GM21515 (cell line): ENCODE results near the gene GJB2.
A peak's percentile ranks its signal among the peaks of the same experiment; 100 is the strongest.
"Not testable (repeated sequence)": the region's sequence is repeated elsewhere in the genome, so short reads cannot be mapped to it uniquely, and the experiment has no call there.

ENCODE experiments used
- ATAC-seq: cut with Tn5 transposase; IDR thresholded peaks from one replicate; pipeline ENCODE4 v1.9.1; 2021; ENCODE audit not compliant: unreplicated experiment

Gene GJB2

DNA sequence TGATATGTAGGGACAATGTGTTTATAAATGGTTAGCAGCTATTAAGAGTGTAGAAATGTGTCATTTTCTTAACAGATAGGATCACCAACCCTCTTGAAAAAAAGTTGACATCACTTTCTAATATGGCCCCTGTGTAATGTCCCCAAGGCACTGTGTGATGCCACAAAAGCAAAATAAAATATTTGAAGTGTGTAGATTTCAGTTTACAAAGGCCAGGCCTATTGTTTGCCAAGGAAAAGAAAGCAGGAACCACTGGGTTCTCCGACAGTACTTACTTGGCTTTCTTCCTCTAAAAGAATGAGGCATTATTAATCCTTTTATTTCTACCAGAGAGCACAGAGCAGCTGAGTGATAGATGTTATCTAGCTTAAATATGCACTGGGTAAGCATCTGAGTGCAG, 21.4 kb downstream of the GJB2 start:
- ATAC-seq: no peak

DNA sequence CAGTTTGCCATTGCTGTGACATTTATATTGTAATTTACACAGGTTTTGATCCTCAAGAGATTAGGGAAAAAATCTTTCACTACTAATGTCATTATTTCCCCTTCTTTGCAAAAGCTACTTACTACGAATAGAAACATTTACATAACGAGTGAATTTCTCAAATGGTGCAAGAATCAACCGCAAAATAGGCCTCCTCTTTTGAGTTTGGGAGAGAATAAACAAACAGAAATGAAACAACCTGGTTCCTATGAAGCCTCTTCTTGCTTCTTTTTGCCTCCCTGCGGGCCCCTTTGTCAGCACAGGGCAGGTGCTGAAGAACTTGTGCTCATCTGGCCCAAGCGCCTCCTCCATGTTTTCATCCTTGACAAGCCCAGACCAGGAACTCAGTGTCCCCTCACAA, 21.8 kb downstream of the GJB2 start:
- ATAC-seq: no peak

DNA sequence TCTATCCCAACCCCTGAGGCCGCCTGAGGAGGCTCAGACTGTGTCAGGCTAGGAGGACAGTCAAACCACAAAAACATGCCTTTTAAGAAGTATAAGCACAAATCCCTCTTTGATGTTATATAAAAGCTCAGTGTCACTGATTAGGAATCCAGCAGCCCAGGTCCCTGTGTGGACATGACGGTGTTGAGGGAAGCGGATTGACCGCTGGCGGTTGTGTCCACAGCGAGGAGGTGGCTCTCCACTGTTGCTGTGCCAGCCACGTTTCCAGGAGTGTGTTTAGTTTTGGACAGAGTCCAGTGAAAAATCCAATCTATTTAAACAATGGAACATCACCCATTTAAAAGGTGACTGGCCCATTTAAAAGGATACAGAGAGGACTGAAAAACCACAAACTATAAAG, 24.3 kb downstream of the GJB2 start:
- ATAC-seq: no peak

DNA sequence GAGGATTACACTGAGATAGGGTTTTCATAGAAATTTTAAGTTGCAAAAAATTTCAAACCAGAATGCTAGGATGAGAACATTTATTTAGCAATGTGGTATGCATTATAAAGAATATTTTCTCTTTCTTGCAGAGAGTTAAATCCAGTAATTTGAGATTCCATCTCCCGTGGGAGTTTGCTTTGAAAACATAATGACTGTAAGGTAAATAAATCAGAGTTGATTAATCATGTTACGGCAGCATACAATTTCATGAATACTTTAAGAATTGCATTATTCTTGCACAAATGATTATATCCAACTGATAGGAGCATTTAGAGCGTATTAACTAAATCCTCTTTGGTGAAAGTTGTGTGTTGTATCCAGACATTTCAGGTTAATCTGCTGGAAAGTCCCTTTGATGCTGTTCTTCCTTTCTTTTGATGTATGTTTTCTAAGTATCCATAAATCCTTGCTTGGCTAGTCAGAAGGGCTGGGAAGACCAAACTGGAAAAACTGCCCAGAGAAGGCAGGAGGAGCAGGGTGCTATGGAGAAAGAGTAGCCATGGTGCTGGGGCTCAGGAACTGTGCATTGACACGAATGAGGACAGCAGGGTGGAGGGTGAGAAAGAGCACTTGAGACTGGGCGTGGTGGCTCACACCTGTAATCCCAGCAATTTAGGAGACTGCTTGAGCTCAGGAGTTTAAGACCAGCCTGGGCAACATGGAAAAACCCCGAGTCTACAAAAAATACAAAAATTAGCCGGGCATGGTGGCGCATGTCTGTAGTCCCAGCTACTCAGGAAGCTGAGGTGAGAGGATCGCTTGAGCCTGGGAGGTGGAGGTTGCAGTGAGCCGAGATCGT, 27.1 kb downstream of the GJB2 start:
- ATAC-seq: no peak

DNA sequence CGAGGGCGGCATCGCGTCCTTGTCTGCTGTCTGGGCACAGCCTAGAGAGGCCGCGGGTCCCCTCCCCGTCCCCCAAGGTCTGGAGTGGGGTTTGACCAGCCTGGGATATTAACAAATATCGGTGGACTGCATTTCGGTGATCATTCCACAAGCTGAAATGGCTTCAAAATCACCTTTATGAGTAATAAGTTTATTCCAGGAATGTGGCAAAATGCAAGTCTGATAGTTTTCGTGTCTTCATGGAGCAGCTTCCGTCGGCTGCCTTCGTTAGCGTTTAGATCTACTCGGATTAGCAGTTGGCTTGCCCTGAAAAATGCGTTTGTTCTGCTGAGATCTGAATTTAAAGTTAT, 30.8 kb downstream of the GJB2 start:
- no peak for ATAC-seq

DNA sequence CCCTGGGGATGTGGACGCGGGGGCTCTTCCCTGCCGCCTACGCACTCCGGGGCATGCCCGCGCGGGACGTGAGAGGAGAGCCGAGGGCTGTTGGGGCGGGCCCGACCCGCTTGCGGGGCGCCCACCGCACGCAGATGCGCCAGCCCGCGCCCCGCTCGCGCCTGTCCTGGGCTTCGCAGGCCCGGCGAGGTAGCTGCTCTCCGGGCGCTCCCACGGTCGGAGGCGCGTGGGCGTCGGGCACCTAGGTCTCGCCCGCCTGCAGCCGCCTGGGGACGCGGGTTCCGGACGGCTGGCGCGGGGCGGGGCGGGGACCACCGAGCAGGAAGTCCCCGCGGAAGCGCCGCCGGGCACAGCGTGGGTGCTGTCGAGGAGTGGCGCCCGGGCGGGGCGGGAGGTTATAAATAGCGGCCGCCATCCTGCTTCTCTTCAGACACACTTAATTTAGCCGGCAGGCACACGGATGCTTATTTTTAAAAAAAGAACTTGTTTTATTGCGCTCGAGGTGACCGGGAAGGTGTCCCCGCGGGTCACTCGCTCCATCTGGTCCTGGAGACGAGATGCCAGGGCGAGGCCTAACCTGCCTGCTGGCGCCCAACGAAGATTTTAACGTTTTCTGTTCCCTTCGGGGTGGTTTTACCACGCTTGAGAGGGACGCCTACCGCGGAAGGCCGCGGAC, 31.3 kb downstream of the GJB2 start:
- ATAC-seq: peak; percentile 44

DNA sequence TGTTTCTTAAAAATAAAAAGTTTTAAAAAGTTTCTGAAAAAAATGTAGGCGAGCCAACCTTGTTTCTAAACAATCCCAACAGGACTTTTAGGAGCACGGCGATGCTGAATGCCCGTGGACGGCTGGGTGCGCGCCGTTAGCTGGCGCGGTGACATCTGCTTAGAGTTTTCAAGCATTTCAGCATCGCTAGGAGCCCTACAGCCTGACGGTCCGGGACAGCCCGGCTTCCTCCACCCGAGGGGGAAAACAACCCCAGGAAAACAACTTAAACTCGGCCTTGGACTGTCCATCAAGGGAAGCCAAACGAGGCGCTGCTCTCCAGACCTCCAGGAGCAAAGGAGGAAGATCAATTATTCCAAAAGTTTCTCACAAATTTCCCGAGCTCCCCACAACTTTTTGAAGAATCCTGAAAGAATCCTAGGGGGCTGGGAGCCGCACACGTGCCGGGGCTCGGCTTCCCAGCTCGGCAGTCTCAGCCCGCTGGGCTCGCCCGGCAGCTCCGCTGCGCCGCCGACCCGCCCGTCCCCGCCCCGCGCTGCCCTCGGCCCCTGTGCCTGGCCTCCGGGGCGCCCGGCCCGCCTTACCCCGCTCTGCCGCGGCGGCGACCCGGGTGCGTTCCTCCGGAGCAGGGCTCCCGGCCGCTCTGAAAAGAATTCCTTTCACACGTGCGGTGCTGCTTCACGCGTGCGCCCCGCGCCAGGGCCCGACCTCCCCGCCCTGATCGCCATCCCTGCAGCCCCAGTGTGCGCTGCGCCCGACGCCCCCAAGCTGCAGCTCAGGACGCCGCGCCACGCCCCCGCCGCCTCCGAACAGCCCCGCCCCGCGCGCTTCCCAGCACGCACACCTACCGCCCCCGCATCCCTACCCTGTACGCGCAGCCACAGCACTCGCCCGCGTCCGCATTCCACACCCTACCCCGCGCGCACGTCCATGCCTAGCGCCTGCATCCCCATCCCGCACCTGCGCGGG, 32.1 kb downstream of the GJB2 start, which contains the start of gene GJA3:
TSS of gene GJA3 (minus strand) at position 747 of the 969 bp plus-strand sequence. CDS start 17,764 bp downstream, outside the sequence.
- peak; percentile 54 for ATAC-seq

DNA sequence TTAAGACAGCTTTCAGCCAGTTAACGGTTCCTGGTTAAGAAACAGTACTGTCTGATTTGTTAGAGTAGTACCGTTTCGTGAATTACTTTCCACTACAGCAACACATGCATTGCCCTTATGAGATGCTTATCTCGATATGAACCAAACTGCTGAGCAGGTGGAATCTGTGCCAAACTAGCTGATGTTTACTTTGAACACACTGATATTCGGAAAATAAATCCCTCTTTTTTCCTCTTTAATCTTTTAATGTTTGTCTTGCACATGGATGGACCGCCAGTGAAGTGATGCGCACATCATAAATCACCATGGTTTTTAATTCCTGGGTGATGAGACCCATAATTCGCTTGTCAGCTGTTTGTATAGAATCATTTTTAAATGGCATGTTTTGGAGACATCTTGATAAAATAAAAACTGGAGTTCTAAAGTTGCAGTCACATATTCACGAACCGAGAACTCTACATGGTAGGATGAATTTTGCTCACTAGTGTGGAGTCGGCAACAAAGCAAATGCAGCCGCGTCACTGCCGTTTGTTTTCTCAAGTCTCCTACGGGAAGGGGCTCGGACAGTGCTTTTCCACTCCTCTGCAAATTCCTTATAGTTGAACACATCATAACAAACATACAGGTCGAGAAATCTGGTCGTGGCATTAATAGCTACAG, 33.0 kb downstream of the GJB2 start:
- no peak for ATAC-seq

DNA sequence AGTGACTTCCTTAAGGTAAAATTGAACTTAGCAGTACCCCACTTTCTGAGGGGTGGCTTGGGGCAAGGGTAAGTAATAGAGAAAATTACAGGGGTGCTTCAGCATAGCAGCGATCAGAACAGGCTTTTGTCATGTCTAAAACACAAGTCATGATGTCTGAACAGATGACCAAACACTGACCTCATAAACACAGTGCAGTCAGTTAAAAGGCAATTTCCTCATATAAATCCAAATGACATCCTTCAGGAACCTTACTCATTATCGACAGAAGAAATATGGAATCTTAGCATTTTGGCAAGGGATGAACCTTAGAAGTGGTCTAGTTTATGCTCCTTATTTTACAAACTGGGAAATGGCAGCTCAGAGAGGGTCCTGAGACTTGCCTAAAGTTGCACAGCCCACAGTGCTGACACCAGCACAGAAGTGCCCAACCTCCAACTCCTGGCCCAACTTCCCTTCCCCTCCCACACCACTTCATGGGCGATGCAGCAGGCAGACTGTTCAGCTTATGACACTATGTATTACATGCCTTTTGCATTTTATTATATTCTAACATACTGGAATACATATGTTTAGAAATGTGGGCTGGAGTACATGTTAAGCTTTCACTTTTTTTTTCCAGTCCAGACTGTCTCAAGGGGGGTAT, 35.5 kb downstream of the GJB2 start:
- ATAC-seq: no peak

DNA sequence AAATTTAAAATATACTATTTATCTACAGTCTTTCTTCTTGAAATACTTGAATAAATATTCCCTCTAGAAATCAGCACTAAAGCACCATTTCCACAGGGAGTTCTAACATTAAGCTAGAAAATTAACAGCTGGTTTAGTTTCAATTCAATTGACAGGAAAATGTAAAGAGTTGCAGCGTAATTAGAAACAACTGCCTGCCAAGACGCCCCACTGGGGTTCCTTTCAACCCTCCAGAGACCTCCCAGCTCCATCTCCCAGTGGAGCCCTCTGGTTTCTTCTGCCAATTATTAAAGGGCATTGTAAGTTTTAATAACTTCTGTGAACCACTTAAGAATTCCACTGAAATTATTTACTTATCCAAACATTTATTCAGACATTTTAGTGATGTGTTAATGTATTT, 36.0 kb downstream of the GJB2 start:
- ATAC-seq: no peak

DNA sequence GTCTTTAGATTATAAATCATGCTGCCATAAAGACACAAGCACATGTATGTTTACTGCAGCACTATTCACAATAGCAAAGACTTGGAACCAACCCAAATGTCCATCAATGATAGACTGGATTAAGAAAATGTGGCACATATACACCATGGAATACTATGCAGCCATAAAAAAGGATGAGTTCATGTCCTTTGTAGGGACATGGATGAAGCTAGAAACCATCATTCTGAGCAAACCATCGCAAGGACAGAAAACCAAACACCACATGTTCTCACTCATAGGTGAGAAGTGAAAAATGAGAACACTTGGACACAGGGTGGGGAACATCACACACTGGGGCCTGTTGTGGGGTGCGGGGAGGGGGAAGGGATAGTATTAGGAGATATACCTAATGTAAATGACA, 39.4 kb downstream of the GJB2 start:
- ATAC-seq: not testable (repeated sequence)

DNA sequence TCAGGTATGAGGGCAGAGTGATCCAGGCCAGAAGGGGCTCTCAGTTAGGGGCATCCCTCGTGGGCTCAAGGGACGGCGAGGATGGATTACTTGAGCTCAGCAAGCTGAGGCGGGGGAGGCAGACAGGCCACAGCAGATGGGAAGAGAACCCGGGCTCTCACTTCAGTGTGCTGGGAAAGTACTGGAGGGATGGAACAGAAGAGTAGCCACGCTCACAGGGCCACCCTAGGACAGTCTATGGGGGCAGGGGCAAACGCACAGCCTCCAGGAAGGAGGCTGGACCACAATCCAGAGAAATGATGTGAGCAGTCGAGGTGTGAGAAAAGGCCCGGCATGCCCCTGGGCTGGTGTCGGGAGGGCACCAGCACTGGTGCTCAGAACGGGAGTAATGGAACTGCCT, 41.1 kb downstream of the GJB2 start:
- ATAC-seq: no peak

DNA sequence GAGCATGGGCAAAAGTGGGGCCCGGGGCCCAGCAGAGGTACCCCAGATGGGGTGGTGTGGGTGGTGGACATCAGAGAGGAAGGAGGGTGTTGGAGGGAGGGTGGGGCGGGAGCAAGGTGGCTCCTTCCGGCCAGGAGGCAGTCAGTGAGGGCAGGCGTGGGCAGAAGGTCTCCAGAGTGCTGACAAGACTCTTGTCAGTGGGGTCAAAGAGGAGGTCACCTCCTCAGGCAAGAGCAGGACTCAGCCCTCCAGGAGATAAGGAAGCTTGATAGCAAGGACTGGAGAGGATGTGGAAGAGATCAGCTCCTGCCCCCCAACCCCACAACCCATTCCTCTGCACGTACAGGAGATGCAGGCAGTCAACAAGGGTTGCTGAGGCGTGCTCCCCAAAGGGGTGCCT, 41.7 kb downstream of the GJB2 start:
- no peak for ATAC-seq

DNA sequence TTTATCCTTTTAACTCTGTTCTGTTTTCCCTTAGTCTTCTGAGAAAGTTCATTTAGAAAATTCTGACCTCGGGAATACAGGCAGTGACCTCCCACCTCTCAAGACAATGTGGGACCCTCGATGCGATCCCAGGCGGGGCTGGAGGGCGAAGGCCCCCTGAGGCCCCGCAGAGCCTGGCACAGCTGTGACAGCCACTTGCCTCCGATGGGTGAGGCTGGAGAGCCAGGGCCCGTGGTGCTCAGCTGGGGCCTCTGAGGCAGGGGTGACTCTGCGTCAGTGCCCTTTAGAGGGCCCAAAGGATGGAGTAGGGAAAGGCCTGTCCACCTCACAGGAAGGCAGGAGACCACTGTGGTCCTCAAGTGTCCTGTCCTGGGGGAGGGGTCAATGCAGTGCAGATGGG, 42.2 kb downstream of the GJB2 start:
- ATAC-seq: no peak

DNA sequence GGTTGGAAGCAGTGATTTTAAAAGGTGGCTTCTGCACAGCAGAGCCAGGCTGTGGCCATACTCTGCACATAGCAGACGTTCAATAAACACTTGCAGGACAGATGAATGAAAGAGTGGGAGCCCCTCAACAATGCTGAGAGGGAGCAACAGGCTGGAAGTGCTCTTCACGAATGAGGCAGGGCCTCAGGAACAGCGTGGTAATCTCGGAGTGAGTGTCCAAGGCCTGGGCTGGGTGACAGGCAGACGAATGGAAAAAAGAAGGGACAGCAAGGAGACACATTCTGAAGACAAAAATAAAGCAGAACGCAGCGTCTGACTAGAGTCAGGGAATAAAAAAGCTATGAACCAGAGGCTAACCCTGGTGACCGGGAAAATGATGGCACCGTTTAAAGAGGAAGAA, 43.0 kb downstream of the GJB2 start:
- ATAC-seq: no peak

DNA sequence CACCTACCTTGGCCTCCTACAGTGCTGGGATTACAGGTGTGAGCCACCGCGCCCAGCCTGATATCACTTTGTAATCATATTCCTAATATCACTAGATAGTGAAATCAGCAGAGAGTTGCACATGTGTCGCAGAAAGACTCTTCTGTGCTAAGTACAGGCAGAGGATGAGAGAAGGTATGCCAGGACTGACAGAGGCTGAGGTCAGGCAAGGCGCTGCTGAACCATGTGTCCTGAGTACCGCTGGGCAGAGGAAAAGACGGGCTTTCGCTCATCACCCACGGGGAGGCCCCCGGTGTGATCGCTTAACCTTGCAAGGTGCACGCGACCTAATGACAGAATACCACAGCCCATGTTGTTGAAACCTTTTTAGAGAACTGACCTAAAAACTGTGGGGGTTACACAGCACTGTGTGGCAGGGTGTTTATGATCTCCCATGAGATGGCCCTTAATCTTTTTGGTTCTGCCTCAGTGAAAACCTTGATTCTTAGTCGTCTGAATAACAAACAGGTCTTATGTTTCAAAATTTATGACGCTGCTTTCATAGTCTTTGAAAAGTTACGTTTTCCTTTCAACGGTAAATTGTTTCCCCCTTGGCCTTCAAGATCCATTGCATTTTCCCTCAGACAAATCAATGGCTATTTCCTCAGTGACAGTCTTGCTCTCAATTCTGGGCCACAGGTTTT, 44.1 kb downstream of the GJB2 start:
- no peak for ATAC-seq

DNA sequence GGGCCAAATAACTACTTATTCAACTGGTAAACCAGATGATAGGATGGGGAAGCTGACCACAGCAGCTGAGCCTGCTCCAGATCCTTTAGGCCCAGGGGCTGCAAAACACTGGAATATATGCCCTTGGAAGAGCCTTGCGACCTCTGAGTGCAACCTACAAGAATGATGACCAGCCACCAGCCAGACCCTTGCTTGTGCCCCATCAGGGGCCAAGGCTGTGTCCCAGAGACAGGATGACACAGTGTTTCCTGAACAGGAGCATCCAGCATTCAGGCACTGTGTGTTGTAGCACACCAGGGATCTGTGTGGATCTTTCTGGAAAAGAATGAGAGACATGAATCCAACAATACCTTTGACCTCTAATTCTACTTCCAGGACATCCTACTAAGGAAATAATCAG, 46.4 kb downstream of the GJB2 start:
- no peak for ATAC-seq

DNA sequence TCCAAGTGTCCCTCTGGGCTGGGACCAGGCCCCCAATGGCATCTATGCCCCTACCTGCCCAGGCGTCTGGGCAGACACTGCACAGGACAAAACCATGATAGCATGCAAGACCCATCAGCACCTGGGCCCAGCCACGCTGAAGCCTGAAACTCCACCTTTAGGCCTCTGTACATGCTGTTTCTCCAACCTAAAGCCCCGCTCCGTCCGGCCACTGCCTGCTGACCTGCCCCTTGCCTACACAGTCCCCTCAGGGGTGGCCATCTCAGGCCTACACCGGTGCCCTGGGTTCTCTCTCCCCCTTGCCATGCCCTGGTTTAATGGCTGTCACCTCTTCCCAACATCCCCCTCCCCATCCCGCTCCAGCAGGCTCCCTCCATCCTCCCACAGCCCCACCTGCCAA, 47.2 kb downstream of the GJB2 start:
- ATAC-seq: no peak

DNA sequence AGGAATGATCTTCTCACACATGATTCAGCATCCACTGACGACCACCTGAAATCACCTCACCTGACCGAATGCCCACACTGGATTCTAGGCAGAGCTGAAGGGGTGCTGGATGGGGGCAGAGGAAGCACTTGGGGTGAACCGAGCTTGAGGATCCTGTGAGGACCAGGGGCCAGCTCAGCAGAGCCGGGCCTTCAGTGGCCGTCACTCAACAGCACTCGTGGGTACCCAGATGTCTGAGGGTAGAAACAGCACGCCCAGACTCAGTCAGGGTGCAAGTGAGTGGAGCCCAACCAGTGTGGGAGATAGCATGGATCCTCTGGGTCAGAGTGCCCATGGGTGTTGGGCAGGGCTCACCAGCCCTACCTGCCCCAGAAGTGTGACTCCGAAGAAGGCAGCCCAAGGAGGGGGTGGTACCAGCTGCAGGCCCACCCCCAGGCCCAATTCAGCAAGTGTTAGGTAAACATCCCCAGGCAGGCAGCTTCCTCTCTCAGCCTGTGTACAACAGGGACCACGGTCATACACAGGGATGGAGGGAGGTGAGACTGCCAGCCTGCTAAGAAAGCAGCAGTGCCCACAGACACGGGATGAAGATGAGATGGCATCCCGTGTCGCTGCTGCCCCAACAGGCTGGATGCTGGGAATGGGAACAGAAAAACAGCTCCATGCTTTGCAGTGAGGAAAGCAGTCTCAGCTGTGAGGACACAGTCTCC, 48.4 kb downstream of the GJB2 start:
- no peak for ATAC-seq
